Bronchus fibroblast of lung (primary cell): ENCODE data around the gene GPN1. TPM values are rescaled to one million over a fixed set of nuclear protein-coding genes. Genes with fewer than 3 reads are reported as not detected.

Source experiments
- total RNA-seq: library from RNA; depleted of rRNA; stranded (reverse); fragments of >200 nt; gene quantifications from 2 replicates; pipeline ENCODE4 v1.2.3, GENCODE V29; 2015

The GPN1 gene
- 44.9 and 46.8 TPM in 2 replicates for total RNA-seq

DNA sequence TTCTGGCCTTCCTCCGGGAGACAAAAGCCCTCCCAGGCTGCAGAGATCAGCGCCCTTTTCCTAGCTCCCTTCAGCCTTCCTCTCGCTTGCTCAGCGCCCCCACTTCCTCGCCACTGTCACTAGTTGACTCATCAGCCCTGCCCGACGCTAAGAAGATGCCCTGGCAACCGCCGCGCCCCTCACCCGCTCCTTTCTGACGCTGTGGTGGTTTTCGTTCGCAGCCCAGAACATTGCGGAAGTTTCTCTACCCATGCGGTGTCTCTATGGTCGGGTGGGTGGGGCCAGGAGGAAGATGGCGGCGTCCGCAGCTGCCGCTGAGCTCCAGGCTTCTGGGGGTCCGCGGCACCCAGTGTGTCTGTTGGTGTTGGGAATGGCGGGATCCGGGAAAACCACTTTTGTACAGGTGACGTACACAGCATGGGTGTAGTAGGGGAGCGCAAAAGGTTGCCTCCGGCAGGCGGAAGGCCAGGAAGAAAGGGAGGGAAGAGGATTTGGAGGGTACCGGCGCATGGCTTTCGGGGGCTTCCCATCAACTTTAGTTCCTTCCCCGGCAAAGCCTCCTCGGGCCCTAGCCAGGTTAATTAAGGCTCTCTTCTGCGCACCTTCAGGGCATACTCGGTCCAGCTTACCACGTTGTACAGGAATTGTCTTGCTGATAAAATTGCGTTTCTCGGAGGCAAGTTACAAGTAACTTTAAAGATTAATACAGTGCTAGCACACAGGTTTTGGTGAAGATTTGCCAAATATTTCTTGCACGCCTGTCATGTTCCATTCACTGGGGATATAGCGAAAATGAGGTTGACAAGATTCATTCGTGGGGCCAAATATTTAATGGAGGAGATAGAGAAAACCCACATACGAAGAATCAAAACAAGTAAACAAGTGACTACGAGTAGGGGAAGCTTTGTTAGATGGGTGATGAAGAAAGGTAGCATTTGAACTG, at the start of gene GPN1, which contains the start of gene CCDC121:
TSS of gene GPN1 (plus strand) at position 284 of the 943 bp plus-strand sequence. CDS start at position 293, 9 bp downstream.
TSS of gene CCDC121 (minus strand) at position 246 of the 943 bp plus-strand sequence. CDS start 1,213 bp downstream, outside the sequence.

DNA sequence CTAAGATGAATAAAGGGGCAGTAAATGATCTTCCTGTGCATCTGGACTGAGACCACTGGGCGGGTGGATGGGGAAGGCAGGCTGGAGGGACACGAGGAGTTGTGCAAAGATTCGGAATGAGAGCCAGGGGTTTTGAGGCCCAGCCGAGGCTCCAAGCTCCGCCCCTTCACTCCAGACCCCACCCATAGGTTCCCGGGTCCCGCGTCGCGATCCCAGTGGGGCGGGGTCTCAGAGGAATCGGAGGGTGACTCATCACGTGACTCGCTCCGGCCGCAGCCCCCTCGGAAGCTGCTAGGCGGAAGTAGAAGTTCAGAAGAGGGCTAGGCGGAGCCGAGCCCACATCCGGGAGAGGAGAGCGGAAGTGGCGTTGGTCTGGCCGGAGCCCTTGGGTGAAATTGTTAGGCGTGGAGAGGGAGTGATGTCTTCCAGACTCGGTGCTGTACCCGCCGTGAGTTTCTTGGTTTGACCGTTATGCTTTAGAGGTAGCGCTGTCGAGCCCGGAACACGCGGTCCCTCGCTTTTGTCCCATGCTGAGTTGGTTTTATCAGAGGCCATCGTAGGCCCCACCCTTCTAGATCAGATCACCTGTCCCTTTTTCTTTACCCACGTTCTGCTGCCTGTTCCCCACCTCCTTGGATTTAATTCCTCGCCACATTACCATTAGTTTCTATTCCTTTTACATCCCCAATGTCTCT, 46.0 kb upstream of the GPN1 start, which contains the start of gene ZNF512:
TSS of gene ZNF512 (plus strand) at position 348 of the 695 bp plus-strand sequence. CDS start at position 419, 71 bp downstream.

DNA sequence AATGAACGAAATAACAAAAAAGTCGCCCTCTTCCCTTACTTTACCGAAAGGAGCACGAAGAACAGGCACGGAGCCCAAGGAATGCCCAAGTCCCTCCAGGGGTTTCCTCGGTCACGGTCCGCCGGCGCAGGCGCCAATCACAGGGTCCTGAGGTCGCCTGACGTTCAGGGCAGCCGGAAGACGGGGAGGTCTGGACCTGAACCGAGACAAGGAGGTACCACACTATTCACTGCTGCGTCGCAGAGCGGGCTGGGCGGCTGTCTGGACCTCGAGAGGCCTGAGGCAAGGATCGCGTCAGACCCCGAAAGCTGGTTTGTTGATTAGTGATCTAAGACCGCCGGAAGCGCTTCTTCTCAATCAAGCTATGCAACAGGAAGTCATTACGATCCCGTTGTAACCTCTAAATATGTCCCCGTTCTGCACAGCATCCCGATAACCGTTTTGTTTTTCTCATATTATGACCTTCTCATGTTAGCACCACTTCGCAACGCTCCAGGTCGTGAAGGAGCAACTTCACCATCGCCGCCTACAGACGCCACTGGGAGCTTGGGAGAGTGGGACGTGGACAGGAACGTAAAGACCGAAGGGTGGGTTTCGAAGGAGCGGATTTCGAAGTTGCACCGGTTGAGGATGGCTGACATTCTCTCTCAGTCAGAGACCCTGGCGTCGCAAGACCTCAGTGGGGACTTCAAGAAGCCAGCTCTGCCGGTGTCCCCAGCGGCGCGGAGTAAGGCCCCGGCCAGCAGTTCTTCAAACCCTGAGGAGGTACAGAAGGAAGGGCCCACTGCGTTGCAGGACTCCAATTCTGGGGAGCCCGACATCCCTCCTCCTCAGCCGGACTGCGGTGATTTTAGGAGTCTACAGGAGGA, 34.7 kb downstream of the GPN1 start, which contains the start of the genes SLC4A1AP and SUPT7L:
TSS of gene SLC4A1AP (plus strand) at position 605 of the 869 bp plus-strand sequence. CDS start at position 631, 26 bp downstream.
TSS of gene SUPT7L (minus strand) at position 330 of the 869 bp plus-strand sequence. CDS start 1,422 bp downstream, outside the sequence.

Other genes starting within 250 kb of the GPN1 start
- 5.8 and 9.1 TPM in 2 replicates for gene ZNF513, start 248.3 kb upstream of the GPN1 start, total RNA-seq
- 109 and 110 TPM in 2 replicates for gene PPM1G, start 219.5 kb upstream of the GPN1 start, total RNA-seq
- 69.1 and 74.8 TPM in 2 replicates for gene NRBP1, start 200.4 kb upstream of the GPN1 start, total RNA-seq
- gene KRTCAP3, start 186.7 kb upstream of the GPN1 start, total RNA-seq, result 0.15 TPM in 1 of 2 replicates, not detected in the other
- gene IFT172, start 139.3 kb upstream of the GPN1 start, total RNA-seq, result 18.1 and 20.0 TPM in 2 replicates
- gene FNDC4, start 133.8 kb upstream of the GPN1 start, total RNA-seq, result 9.8 and 15.1 TPM in 2 replicates
- 0.30 and 0.34 TPM in 2 replicates for gene GCKR, start 132.2 kb upstream of the GPN1 start, total RNA-seq
- gene ZNF512, start 46.0 kb upstream of the GPN1 start, total RNA-seq, result 17.1 and 17.5 TPM in 2 replicates
- 1.0 and 1.2 TPM in 2 replicates for gene CCDC121, start within 50 bp of the GPN1 start, total RNA-seq
- 17.2 and 19.7 TPM in 2 replicates for gene SUPT7L, start 34.6 kb downstream of the GPN1 start, total RNA-seq
- 22.4 and 25.4 TPM in 2 replicates for gene SLC4A1AP, start 34.8 kb downstream of the GPN1 start, total RNA-seq
- 70.5 and 116 TPM in 2 replicates for gene MRPL33, start 142.7 kb downstream of the GPN1 start, total RNA-seq